HFF-Myc (cell line): ENCODE data around the gene JOSD2.

Source experiments
- DNase-seq: peaks from one replicate; pipeline ENCODE4 v3.0.0-alpha.2; 2011; ENCODE audit warnings: low read depth; ENCODE audit errors: extremely low read depth
- H3K4me3 ChIP-seq: replicated peaks from 2 replicates; pipeline ENCODE4 v1.5.1; 2011; ENCODE audit warnings: low read depth, mild to moderate bottlenecking, control low read depth, low read length
- TF ChIP-seq, protein P1 (sequence below): IDR thresholded peaks from 2 replicates; pipeline ENCODE4 v1.5.1; 2012; ENCODE audit warnings: mild to moderate bottlenecking, low read depth, low read length, control low read depth; ENCODE audit errors: missing control alignments

JOSD2 gene

GRCh38 chr19:50489461-50490011 lies 21.5 kb downstream of the JOSD2 start:
- no peak for DNase-seq
- TF ChIP-seq, protein P1, sequence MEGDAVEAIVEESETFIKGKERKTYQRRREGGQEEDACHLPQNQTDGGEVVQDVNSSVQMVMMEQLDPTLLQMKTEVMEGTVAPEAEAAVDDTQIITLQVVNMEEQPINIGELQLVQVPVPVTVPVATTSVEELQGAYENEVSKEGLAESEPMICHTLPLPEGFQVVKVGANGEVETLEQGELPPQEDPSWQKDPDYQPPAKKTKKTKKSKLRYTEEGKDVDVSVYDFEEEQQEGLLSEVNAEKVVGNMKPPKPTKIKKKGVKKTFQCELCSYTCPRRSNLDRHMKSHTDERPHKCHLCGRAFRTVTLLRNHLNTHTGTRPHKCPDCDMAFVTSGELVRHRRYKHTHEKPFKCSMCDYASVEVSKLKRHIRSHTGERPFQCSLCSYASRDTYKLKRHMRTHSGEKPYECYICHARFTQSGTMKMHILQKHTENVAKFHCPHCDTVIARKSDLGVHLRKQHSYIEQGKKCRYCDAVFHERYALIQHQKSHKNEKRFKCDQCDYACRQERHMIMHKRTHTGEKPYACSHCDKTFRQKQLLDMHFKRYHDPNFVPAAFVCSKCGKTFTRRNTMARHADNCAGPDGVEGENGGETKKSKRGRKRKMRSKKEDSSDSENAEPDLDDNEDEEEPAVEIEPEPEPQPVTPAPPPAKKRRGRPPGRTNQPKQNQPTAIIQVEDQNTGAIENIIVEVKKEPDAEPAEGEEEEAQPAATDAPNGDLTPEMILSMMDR, result no peak
- no peak overlapping the region for H3K4me3 ChIP-seq

DNA sequence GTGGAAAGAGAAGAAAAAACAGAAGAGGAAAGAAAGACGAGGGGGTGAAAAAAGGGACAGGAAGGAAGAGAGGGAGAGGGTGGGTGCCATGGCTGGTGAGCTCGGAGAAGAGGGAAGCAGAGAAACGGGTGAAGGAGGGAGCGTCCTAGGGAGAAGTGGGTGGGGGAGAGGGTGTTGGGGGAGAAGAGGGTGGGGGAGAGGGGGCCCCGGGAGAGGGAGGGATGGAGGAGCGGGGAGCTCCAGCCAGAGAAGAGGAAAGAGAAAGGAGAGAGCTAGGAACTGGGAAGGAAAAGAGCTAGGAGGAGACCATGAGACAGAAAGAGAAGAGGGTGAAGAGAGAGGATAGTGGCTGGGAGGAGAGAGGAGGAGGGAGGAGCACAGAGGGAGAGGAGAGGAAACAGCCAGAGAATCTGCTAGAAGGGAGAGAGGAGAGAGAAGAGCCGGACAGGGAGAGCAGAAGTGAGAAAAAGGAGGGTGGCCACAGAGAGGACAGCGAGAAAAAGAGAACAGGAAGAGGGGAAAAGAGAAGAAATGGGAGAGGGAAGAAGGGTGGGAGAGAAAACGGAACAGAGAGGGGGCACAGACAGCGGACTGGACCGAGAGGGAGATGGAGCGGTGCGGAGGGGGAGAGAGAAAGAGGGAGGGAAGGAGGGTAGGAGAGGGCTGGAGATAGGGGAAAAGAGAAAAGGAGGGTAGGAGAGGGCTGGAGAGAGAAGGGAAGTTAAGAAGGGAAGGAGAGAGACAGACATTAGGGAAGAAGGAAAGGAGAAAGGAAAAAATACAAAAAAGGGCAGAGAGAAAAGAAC lies 22.4 kb downstream of the JOSD2 start:
- TF ChIP-seq, protein P1, result no peak
- DNase-seq, result no peak
- no peak overlapping the region for H3K4me3 ChIP-seq

GRCh38 chr19:50486823-50487515 lies 24.0 kb downstream of the JOSD2 start:
- TF ChIP-seq, protein P1, result peak; percentile 75
- no peak overlapping the region for H3K4me3 ChIP-seq
- DNase-seq, result peak; percentile 42

DNA sequence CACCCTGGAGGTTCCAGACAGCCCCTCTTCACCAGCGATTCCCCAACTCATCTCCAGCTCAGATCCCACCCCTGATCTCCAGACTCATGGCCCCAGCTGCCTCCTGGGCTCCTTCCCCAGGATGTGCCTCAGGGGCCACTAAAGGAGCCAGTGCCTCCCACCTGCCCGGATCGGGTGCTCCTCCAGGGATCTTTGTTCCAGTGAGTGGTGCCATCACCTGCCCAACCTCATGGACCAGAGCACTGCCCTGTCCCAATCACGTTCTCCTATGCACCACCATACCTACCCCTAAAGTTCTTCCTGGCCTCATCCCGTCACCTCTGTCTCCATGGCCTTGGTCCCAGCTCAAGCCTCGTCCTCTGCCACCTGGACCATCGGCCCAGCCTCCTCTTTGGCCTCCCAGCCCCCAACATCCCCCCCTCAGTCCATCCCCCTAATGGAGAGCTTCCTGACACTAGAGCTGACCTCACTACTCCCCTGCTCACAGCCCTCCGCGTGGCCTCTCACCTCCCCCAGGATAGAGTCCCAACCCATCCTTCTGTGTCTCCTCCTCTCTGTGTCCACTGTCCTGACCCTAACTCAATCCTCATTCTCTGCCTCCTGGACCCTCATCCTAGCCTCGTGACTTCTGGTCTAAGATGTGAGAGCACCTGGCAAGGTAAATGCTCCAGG lies 25.6 kb downstream of the JOSD2 start:
- TF ChIP-seq, protein P1, result no peak
- DNase-seq, result no peak
- no peak overlapping the region for H3K4me3 ChIP-seq

DNA sequence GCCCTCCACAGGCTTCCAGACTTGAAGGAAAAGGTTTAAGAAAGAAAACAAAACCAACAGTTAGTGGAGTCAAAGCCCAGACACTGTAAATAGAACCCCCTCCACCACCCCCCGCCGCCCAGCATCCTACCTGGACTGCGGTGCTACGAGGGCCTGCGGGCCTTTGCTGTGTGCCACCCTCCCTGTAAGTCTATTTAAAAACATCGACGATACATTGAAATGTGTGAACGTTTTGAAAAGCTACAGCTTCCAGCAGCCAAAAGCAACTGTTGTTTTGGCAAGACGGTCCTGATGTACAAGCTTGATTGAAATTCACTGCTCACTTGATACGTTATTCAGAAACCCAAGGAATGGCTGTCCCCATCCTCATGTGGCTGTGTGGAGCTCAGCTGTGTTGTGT lies 28.1 kb downstream of the JOSD2 start:
- H3K4me3 ChIP-seq, result no peak overlapping the region
- DNase-seq, result no peak
- TF ChIP-seq, protein P1, result no peak

DNA sequence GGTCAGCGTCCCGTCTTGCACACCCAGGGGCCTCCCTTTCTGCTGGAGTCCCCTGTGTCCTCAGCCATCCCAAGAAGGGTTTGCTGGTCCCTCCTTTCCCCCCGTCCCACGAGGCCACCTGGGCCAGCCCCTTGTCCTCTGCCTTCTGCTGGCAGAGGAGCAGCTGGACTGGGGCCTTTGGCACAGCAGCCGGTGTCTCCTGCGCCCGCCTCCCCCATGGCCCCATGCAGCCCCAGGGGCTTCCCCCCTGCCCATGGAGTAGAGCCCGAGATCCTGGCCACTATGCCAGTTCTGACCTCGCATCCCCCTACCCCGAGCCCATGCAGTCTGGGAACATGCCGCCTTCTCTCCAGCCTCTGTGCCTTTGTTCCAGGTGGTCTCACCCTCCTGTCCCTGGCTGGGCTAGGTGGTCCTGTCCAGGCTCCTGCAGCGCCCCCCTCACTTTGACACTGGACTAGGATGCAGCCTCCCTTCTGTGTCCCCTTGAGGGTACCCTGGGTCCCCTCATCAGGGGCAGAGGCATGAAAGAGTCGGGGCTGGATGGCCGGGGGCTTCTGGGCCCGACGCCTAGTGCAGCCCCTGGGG lies 28.6 kb downstream of the JOSD2 start:
- H3K4me3 ChIP-seq, result no peak overlapping the region
- DNase-seq, result no peak
- TF ChIP-seq, protein P1, result no peak
